Measurements from ENCODE around the gene ZNF837. TPM values are rescaled to one million over a fixed set of nuclear protein-coding genes. Genes with fewer than 3 reads are reported as not detected.

ZNF837 gene
- total RNA-seq, 6 donors from 2014 or later: 1.8 to 9.4 (median 3.7) TPM

DNA sequence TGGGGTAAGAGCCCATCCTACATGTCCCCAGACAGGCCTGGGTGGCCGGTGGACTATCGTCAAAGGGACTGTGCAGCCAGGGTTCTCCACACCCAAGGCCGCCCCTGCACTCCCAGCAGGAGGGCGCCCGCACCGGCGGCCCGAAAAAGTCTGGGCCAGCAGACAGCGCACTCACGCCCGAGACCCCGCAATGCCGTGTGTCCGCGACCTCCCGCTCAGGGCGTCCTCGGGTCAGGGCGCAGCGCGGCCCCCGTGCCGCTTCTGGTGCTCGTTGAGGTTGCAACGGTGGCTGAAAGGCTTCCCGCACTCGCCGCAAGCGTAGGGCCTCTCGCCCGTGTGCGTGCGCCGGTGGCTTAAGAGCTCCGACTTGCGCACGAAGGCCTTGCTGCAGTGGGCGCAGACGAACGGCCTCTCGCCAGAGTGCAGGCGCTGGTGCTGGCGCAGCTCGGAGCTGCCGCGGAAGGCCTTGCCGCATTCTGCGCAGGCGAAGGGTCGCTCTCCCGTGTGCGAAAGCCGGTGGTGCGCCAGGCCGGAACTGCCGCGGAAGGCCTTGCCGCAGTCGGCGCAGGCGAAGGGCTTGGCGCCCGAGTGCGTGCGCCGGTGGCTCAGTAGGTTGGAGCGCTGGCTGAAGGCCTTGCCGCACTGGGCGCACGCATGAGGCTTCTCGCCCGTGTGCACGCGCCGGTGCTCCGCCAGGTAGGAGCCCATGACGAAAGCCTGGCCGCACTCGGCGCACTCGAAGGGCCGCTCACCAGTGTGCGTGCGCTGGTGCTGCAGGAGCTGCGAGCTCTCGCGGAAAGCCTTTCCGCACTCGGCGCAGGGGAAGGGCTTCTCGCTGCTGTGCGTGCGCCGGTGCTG lies 24.7 kb downstream of the ZNF837 start:
- H3K9me3 ChIP-seq: no peaks in the 10 kb centered on the region
- DNase-seq (peak in 1 of 2 donors; percentile 84), ATAC-seq (ENCODE audit: low FRiP score in 2 of 2) (peak in 1 of 2 donors; percentile 26)
- TF ChIP-seq EP300 (IDR thresholded peaks at IDR 0.05): no peak
- TF ChIP-seq POLR2A (IDR thresholded peaks at IDR 0.05): no peak
- TF ChIP-seq, protein P1, sequence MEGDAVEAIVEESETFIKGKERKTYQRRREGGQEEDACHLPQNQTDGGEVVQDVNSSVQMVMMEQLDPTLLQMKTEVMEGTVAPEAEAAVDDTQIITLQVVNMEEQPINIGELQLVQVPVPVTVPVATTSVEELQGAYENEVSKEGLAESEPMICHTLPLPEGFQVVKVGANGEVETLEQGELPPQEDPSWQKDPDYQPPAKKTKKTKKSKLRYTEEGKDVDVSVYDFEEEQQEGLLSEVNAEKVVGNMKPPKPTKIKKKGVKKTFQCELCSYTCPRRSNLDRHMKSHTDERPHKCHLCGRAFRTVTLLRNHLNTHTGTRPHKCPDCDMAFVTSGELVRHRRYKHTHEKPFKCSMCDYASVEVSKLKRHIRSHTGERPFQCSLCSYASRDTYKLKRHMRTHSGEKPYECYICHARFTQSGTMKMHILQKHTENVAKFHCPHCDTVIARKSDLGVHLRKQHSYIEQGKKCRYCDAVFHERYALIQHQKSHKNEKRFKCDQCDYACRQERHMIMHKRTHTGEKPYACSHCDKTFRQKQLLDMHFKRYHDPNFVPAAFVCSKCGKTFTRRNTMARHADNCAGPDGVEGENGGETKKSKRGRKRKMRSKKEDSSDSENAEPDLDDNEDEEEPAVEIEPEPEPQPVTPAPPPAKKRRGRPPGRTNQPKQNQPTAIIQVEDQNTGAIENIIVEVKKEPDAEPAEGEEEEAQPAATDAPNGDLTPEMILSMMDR (IDR thresholded peaks at IDR 0.05): no peak
- TF ChIP-seq POLR2AphosphoS5 (IDR thresholded peaks at IDR 0.05): no peak
- no peaks in the 10 kb centered on the region for H3K36me3 ChIP-seq
- H3K4me3 ChIP-seq: peak overlapping the region; percentile 32 to 43 (median 36)
- no peak overlapping the region for H3K27ac ChIP-seq
- 30 to 36% methylated on average over 38 to 55 of the region's 94 CpGs for whole genome bisulfite sequencing, 2 donors
- H3K27me3 ChIP-seq: peaks cover 0 to 8% (median 4%) of the 10 kb centered on the region in 4 donors
- peaks cover 0 to 19% (median 11%) of the 10 kb centered on the region in 4 donors for H3K4me1 ChIP-seq

DNA sequence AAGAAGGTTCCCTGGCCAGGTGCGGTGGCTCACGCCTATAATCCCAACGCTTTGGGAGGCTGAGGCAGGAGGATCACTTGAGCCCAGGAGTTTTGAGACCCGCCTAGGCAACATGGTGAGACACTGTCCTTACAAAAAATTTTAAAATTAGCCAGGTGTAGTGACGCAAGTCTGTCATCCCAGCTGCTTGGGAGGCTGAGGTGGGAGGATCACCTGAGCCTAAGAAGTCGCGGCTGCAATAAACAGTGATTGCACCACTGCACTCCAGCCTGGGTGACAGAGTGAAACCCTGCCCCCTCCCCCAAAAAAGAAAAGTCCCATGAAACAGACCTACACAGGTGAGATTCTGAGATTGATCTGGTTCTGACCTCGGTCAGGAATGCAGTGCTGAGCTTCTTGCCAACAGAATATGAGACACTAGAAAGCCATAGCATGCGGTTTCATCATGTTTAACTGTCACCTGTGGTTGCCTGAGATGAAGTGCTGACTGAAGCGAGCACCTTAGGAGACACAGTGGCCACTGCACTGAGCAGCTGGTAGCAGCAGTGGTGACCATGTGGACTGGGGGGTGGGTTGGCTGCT lies 25.5 kb downstream of the ZNF837 start:
- no peak for ATAC-seq (ENCODE audit: low FRiP score in 2 of 2)
- TF ChIP-seq, protein P1 (IDR thresholded peaks at IDR 0.05): no peak
- TF ChIP-seq POLR2AphosphoS5 (IDR thresholded peaks at IDR 0.05) (no peak), POLR2A (IDR thresholded peaks at IDR 0.05) (no peak), EP300 (IDR thresholded peaks at IDR 0.05) (no peak)
- H3K27me3 ChIP-seq: peaks cover 0 to 14% (median 4%) of the 10 kb centered on the region in 4 donors
- no peak overlapping the region for H3K4me3 ChIP-seq
- H3K36me3 ChIP-seq: peaks cover 0 to 7% (median 0%) of the 10 kb centered on the region in 4 donors
- no peaks in the 10 kb centered on the region for H3K9me3 ChIP-seq
- DNase-seq: no peak
- H3K4me1 ChIP-seq: peaks cover 2 to 24% (median 15%) of the 10 kb centered on the region in 4 donors
- H3K27ac ChIP-seq: no peak overlapping the region
- 91 to 98% methylated on average over 9 to 10 of the region's 10 CpGs for WGBS, 2 donors

DNA sequence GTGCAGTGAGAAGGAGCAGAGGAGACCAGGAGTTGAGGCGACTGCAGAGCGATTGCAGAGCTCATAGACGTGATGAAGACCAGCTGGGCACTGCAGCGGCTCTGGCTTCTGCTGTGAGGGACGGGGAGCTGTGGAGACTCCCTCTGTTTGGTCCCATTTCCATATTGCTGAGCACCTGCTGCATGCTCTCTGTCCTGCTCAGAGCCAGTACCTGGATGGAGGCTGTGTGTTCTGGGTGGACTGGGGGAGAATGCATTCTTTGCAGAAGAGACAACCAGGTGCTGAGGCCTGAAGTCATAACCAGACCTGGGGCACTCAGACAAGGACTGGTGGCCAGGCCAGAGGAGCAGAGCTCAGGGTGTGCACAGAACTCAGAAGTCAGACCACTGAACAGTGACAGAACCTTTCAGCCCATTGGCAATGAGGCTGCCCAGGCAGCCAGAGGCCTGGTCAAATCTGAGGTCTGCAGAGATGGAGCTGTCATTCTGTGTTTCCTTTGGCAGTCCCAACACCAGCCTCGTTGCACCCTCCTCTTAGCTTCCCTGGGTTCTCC lies 26.3 kb downstream of the ZNF837 start:
- peaks cover 7 to 29% (median 19%) of the 10 kb centered on the region in 4 donors for H3K4me1 ChIP-seq
- H3K27ac ChIP-seq: no peak overlapping the region
- H3K36me3 ChIP-seq: peaks cover 0 to 11% (median 0%) of the 10 kb centered on the region in 4 donors
- no peak for DNase-seq
- H3K27me3 ChIP-seq: peaks cover 0 to 19% (median 4%) of the 10 kb centered on the region in 4 donors
- TF ChIP-seq POLR2A (IDR thresholded peaks at IDR 0.05) (no peak), EP300 (IDR thresholded peaks at IDR 0.05) (no peak), POLR2AphosphoS5 (IDR thresholded peaks at IDR 0.05) (no peak)
- TF ChIP-seq, protein P1 (IDR thresholded peaks at IDR 0.05): no peak
- 86 to 90% methylated on average over 5 to 6 of the region's 6 CpGs for WGBS, 2 donors
- no peak for ATAC-seq (ENCODE audit: low FRiP score in 2 of 2)
- H3K9me3 ChIP-seq: no peaks in the 10 kb centered on the region
- H3K4me3 ChIP-seq: no peak overlapping the region

DNA sequence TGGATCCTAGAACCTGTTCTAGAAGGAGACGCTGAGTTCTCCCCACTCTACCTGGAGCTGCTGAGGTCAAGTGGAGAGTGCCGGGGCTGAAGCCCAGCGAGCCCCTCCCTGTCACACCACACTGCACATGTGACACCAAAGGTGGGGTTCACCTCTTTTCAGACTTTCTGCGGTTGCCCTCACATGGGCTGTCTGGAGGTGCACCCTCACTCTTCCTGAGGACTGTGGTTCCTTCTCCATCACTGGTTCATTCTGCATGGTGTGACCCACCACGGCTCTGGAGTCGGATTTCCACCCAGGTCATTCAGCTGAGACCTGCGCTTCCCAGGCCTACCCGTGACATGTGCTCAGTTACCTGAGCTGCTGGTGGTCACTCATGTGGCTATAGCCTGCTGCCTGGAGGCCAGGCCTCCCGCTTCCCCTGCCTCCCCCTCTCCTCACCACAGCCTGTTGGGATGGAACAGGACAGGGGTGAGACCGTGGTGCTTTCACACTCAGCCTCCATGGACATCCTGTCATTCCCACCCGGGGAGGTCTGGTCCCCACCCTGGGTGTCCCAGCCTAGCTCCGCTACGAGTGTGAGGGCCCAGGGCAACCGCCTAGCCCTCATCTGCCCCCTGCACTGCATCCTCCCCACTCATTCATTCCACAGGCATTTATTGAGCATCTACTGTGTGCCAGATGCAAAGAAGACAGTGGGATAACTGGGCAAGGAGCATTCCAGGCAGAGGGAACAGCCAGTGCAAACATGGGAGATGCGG lies 26.9 kb downstream of the ZNF837 start:
- ATAC-seq (ENCODE audit: low FRiP score in 2 of 2): no peak
- H3K27me3 ChIP-seq: peaks cover 0 to 19% (median 4%) of the 10 kb centered on the region in 4 donors

More for the DNA sequence above, 26.9 kb downstream of the ZNF837 start:
- WGBS, 2 donors: 79 to 92% methylated on average over 9 to 14 of the region's 15 CpGs
- TF ChIP-seq POLR2A (IDR thresholded peaks at IDR 0.05): no peak
- TF ChIP-seq POLR2AphosphoS5 (IDR thresholded peaks at IDR 0.05): no peak
- TF ChIP-seq EP300 (IDR thresholded peaks at IDR 0.05): no peak
- TF ChIP-seq, protein P1 (IDR thresholded peaks at IDR 0.05): no peak
- no peaks in the 10 kb centered on the region for H3K9me3 ChIP-seq
- peaks cover 0 to 11% (median 0%) of the 10 kb centered on the region in 4 donors for H3K36me3 ChIP-seq
- peaks cover 7 to 29% (median 19%) of the 10 kb centered on the region in 4 donors for H3K4me1 ChIP-seq
- H3K4me3 ChIP-seq: no peak overlapping the region
- DNase-seq: no peak
- H3K27ac ChIP-seq: no peak overlapping the region

All from upper lobe of left lung (tissue), 6 donors.